Stimulated activated CD8-positive, alpha-beta memory T cell treated with anti-CD3 and anti-CD28 coated beads, Interleukin-12 subunit alpha, Interleukin-12 subunit beta, amount 100 ng/mL, for 1 hour (primary cell): ENCODE data around the gene FBXL2.

Experiments used
- DNase-seq: peaks from one replicate; pipeline ENCODE4 v3.0.0-alpha.2; 2020; ENCODE audit warnings: low read depth

FBXL2 gene, protein sequence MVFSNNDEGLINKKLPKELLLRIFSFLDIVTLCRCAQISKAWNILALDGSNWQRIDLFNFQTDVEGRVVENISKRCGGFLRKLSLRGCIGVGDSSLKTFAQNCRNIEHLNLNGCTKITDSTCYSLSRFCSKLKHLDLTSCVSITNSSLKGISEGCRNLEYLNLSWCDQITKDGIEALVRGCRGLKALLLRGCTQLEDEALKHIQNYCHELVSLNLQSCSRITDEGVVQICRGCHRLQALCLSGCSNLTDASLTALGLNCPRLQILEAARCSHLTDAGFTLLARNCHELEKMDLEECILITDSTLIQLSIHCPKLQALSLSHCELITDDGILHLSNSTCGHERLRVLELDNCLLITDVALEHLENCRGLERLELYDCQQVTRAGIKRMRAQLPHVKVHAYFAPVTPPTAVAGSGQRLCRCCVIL

DNA sequence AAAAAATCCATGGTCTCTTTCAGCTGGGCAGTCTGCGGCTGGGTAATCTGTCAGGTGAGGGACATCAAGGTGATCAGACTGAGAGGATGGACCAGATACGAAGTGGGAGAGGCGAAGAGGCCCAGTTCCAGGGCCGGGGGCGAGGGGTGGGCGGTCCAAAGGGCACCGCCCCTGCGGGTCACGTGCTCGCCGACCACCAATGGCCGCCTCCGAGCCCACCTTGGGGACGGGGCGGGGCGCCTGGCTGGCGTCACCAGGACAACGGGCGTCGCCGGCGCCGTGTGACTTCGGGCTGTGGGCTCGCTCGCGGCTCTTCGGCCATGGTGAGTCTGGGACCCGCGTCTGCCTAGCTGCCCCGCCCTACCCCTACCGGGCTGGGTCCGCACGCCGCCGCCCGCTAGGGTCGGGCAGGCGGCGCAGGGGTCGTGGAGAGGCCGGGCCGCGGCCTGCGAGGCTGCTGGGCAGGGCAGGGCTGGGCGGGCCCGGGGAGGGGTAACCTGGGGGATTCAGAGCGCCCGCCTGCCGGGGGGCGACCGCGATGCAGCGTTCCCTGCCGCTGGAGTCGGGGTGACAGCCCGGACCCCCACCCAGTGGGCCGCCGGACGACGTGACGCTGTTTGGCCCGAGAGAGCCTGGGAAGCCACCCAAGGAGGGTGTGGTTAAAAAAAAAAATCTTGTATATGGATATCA, at the start of gene FBXL2:
Gene FBXL2, plus strand, starts transcription at position 250 of the 690 bp plus-strand sequence. Its CDS starts 71 bp downstream, at position 321.
- no peak for DNase-seq

DNA sequence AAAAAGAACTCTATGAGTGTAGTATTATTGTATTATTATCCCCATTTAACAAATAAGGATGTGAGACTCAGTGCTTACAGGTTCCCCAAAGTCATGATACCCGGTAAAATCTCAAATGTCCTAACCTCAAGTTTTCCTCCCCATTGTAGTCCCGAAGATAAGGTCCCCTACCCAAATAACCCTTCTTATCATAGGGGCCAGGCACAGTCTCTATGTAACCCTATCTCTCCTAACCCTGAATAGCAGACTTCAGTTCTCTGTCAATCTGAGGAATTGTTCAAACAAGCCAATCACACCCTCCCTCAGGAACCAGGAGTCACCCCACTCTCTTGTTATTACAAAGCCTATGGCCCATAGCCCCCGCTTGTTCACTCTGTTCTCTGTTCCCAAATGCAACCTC, 48.2 kb upstream of the FBXL2 start:
- DNase-seq: no peak

DNA sequence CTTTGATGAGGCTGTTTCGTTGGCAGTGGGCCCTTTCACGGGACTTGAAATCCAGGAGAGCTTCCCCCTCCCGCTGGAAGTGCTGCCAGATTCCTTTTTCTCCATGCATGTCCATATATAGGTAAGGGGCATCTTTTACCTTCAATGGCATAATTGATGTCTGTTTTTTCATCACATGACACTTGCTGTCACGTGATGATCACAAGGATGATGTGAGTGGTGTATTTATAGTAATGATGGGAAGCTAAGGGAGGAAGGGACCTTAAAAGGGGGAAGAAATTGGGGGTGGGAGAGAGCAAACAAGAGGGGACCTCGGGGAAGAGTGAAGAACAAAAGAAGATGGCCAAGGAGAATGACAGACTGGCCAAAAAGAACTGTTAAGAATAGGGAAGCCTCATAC, 47.3 kb upstream of the FBXL2 start:
- no peak for DNase-seq

DNA sequence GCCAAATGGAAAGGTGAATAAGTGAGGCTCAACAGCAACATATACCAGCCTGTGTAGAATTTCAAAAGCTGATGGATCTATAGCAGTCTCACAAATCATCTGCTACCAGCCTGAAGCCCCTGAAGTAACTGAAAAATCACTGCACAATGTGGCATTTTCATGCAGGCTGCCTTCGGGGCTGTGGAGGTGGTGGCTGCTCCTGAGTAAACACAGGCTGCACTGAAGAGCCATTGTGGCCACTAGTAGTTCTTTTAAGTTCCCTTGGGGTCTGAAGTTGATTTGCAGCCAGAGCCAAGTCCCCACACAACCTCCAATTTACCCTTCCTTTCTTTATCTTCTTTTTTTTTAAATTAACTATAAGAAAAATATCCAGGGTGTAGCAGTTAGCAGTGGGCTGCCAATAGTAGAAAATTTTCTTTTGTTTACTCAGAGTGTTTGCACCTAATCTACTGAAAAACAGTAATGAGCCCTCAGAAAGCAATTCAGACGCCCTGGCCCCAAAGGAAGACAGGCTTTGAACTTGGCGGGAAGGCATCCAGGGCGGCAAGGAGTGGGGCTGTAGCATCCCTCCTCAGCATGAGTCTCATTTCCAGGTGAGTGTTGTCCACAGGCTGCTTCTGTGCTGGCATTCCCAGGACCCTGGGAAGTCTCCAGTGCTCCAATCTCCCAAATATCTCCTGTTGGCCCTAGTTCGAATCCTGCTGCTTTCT, 45.3 kb upstream of the FBXL2 start:
- DNase-seq: no peak

DNA sequence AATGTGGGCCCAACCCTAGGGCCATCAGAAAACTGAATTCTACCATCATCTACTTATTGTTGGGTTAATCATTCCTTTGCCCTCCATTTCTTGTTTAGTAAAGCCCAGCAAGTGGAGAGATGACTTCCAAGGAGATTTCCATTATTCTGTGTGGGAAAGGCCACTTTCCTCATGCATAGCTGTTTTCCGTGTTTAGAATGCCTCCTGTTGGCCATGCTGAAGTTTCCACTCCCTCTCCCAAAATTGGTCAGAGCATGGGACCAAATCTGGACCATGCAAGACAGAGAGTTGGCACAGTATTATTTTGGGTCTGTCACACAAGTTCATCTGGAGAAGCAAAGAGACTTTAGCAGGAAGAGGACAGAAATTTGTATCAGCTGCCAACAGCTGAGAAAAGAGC, 43.4 kb upstream of the FBXL2 start:
- no peak for DNase-seq

DNA sequence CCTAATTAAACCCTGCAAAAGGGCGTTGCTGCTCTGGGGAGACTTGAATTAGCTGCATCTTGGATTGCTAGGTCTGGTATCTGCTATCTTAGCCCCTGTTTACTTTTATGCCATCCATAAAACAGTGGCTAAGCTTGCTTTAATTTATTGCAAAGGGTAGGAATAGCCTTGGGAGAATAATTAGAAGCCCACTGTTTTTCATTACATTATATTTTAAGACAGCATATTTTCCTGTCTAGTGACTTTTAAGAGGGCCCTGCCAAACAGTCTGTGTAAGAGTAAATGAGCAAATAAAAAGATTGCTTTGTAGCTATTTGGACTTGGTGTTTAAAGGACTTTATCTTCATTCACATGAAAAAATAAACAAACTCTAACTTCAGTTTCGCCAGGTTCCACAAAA, 41.2 kb upstream of the FBXL2 start:
- no peak for DNase-seq

DNA sequence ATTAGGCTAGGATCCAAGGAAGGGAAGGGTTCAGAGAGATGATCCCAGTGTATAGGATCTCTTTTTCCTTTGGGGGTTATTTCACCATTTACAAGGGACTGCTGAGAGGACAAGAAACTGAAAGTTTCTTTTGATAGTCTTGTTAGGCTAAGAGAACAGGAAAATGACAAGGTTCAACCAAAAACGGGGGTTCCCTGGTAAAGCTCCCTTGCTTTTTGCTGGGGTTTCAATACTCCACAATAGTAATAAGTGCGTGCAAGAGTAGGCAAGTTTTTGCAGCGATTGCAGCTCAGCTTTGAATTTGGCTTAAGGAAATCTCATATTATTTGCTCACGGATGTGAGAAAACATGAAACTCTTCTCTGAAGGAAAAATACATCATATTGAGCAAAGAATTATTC, 39.8 kb upstream of the FBXL2 start:
- DNase-seq: no peak

DNA sequence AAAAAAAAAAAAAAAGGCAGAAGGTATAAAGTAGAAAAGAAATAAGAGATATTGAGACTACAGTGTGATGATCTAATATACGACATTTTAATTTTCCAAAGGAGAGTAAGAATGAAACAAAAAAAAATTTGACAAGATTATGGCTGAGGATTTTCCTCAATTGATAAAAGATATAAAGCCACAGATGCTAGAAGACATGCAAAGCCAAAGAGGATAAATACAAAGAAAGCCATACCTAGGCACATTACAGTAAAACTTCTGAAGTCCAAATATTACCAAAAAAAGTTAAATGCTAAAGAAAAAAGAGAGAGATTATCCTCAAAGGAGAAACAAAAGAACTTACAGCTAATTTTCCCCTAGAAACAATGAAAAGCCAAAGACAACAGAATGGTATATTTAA, 38.3 kb upstream of the FBXL2 start:
- no peak for DNase-seq

DNA sequence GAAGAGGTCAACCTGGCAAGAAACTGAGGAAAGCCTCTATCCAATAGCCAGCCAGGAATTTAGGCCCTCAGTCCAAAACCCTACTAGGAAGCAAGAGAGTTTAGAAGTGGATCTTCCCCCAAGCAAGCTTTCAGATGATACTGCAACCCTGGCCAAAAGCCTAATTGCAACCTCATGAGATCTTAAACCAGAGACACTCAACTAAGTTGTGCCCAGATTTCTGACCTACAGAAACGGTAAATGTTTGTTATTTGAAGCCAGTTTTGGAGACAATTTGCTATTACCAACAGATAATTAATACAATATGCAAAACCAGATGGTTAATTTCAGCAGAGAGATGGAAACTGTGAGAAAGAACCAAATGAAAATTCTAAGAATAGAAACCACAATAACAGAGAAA, 37.0 kb upstream of the FBXL2 start:
- DNase-seq: no peak

DNA sequence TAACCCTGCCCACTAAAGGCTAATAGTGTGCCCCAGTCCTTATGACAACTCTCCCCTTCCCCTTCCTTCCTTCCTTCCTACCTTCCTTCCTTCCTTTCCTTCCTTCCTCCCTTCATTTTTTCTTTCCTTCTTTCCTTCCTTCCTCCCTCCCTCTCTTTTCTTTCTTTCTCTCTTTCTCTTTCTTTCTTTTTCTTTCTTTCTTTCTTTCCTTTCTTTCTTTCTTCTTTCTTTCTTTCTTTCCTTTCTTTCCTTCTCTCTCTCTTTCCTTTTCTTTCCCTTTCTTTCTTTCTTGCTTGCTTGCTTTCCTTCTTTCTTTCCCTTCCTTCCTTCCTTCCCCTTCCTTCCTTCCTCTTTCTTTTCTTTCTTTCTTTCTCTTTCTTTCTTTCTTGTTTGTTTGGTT, 30.5 kb upstream of the FBXL2 start:
- no peak for DNase-seq

DNA sequence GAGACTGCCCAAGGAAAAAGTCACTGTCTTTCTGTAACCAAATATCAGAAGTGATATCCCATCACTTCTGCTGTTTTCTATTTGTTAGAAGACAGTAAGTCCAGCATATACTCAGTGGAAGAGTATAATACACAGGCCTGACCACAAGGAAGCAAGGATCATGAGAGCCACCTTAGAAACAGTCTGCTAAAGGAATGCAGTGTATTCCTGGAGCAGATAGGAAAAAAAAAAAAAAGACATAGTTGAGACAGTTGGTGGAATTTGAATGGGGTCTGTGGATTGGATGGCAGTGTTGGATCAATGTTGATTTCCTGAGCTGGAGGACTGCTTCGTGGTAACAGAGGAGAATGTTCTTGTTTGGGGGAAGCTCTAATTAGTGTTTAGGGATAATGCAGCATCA, 26.5 kb upstream of the FBXL2 start:
- DNase-seq: no peak

DNA sequence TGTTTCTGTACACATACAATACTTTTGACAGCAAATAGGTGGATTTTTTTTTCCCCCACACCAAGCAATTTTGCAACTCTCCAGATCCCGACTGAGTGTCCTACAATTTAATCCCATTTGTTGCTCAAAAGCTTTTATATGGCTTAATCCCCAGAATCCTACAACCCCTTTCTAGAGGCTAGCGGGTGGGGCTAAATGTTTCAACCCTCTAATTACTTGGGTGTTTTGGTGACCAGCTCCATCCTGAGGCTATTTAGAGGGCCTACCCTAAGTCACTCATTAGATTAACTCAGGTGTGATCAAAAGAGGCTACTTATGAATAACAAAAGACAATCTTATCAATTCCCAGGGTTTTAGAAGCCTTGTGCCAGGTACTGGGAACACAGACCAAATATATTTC, 21.0 kb upstream of the FBXL2 start:
- DNase-seq: no peak

DNA sequence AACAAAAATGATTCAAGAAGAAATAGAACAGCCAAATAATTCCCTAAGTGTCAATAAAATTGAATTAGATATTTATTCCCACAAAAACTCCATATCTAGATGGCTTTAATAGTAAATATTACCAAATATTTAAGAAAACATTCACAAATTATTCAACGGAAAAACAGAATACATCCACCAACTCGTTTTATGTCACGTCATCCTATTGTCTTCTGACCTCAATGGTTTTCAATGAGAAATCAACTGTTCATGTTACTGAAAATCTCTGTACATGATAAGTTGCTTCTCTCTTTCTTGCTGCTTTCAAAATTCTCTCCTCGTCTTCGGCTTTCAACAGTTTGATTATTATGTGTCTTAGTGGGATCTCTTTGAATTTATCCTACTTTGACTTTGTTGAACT, 17.1 kb upstream of the FBXL2 start:
- no peak for DNase-seq

DNA sequence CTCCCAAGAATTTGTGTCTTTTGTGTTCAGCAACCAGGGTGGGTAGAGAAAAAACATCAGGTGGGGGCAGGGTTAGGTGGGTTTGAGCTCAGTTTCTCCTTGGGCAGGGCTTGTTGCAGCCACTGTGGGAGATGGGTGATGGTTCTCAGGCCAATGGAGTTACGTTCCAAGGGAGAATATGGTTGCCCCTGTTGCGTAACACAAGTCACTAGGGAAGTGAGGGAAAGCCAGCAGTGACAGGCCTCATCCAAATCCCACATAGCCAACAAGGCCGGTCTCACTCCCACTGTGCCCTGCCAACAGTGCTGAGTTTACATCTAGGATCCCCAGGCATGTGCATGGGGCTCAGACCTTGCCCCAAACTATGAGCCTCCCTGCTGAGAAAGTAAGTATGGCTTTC, 7.9 kb upstream of the FBXL2 start:
- no peak for DNase-seq

DNA sequence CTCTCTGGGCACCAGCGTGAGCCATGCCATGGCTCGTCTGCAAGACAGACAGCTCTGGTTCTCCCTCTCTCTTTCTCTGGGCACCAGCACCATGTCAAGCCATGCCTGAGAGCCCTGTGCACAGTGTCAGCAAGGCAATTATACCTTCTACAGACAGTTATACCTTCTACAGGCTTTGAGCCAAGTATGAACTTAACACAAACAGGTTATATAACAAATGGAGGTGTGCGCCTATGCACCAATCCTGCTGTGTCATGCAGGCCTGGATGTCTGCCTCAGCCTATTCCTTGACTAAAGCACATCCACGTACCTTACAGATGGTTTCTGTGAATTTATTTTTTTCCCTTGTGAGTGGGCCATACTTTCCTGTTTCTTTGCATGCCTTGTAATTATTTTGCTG, 5.9 kb upstream of the FBXL2 start:
- DNase-seq: no peak

DNA sequence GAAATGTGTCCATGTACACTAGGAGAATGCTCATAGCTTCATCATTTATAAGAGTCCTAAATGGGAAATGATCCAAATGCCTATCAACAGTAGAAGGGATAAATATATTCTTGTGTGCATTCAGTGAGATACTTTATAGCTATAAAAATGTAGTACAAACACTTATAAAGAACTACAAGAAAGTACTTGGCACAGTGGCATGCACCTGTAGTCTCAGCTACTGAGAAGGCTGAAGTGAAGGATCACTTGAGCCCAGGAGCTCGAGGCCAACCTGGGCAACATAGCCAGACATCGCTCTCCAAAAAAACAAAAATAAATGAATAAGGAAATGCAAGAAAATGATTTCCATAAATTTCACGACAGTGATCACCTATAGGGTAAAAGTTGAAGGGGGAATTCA, 3.6 kb upstream of the FBXL2 start:
- no peak for DNase-seq

DNA sequence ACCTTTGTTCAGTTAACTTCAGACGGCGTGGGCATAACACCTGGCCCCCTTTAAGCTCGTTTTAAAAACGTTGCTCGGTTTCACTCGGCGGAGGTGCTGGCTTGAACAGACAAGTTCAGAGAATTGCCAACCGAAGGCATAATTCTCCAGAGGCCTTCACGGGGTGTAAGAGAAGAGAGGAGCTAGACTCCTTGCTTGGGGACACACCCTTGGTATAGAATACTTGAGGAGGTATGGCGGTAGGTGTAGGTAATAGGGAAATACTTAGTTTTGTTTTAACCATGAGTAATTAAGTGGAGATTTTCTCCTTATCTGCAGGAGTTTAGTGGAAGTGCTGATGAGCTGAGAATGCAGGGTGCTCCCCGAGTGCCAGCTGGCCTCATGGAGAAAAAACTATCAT, 921 bp downstream of the FBXL2 start:
- no peak for DNase-seq

DNA sequence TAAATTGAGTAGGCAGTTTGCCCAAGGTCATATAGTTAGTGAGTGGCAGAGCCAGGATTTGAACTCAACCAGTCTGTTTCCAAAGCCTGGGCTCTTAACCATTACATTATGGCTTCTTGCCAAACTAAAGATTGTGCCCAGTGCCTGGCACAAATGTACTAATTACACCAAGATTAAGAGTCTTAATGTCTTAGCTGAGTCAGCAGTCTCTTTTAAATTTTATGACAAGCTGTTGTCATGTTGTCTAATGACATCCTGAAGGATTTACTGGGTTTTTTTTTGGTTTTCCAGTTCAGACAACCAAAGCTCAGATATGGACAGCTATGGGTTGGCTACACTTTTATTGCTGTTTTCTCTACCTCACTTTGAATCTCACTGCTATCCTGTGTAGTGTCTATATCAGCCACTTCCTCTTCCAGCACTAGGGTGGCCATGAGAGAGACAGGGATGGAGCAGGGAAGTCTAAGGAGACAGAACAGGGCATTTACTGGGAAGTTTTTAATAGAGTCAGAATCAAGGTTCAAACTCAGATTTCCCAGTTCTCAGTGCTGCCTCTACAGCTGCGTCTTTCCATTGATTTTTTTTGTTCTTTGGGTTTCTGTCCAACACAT, 10.5 kb downstream of the FBXL2 start:
- no peak for DNase-seq

DNA sequence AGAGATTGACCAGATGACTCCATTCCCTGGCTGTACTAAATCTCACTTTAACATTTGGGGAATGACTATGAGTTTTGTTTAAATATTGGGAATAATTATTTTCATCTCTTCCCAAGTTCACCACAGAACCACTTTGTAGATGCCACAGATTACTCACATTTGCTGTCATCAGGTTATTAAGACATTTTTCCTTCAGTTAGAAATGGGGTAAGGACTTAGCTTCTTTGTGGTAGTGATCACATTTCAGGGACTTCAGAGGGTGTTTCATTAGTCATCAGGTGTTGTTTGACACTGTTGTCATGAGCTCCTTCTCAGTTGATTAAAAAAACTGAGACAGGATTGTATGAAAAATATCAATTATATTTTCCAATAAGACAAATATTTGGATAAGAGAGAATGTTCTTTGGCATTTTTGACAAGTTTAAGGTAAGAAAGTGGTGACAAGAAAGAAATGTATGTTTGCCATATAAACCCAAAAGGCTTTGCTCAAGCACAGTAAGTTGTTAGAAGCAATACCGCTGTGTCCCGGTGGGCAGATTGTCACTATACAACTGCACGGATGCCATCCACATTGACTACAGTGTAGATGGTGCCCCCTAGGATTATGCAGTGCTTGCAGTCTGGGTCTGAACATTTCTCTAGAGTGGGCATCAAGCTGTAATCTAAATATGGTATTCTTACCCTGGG, 22.3 kb downstream of the FBXL2 start:
- no peak for DNase-seq

DNA sequence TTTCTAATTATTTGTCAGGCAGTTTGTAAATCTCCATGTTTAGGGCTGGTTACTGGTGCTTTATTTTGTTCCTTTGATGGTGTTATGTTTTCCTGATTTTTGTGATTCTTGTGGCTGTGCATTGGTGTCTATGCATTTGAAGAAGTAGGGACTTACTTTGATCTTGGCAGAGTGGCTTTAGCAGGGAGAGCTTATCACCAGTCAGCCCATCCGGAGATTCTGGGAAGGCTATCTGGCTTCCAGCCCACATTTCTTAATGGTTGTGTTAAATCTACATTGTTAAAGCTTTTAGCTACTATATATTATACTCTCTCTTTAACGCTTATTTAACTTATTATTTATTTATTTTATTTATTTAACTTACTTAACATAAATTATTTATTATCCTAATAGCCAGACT, 35.1 kb downstream of the FBXL2 start:
- DNase-seq: no peak

DNA sequence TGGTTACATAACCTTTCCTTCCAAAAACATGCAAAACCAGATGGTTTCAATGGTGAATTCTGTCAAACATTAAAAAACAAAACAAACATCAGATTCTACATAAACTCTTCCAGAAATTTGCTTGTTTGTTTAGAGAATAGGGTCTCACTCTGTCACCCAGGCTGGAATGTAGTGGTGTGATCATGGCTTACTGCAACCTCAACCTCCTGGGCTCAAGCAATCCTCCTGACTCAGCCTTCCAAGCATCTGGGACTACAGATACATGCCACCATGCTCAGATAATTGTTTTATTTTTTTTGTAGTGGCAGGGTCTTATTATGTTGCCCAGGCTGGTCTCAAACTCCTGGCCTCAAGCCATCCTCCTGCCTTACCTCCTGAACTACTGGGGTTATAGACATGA, 36.1 kb downstream of the FBXL2 start:
- no peak for DNase-seq

DNA sequence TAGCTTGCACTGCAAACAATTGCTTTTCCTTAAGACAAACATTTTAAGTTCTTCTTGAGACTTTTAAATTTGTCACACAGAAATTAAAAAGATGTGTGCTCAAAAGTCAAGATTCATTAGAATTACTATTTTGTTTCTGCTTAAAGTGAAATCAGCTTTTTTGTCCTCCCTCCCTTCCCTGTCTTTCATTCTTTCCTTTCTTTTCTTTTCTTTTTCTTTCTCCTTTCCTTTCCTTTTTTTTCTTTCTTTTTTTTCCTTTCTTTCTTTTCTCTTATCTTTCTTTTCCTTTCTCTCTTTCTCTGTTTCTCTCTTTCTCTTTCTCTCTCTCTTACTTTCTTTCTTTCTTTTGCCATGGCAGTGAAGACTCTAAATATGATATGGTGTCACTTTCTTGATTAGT, 37.8 kb downstream of the FBXL2 start:
- no peak for DNase-seq
